GM21381 (cell line): ENCODE data around the gene EMC9.
"Not testable (repeated sequence)": the region's sequence is repeated elsewhere in the genome, so short reads cannot be mapped to it uniquely, and the experiment has no call there.

Experiments used
- ATAC-seq: cut with Tn5 transposase; IDR thresholded peaks from one replicate; pipeline ENCODE4 v1.9.1; 2021; ENCODE audit warnings: mild to moderate bottlenecking, moderate library complexity; ENCODE audit not compliant: unreplicated experiment

Gene EMC9

GRCh38 chr14:24110523-24110922, 30.9 kb downstream of the EMC9 start:
- no peak for ATAC-seq

- no peak for ATAC-seq
Measured at GRCh38 chr14:24110060-24110459, 31.3 kb downstream of the EMC9 start.

GRCh38 chr14:24108336-24108874, 33.0 kb downstream of the EMC9 start:
- no peak for ATAC-seq

- ATAC-seq: no peak
Measured at GRCh38 chr14:24106672-24107271, 34.6 kb downstream of the EMC9 start.

- not testable (repeated sequence) for ATAC-seq
Measured at GRCh38 chr14:24105609-24106239, 35.7 kb downstream of the EMC9 start.

GRCh38 chr14:24103451-24103850, 37.9 kb downstream of the EMC9 start:
- ATAC-seq: no peak

GRCh38 chr14:24102357-24103048, 38.9 kb downstream of the EMC9 start:
- ATAC-seq: no peak

- no peak for ATAC-seq
Measured at GRCh38 chr14:24100982-24101494, 40.4 kb downstream of the EMC9 start.

GRCh38 chr14:24100197-24100981, 41.0 kb downstream of the EMC9 start:
- ATAC-seq: no peak

GRCh38 chr14:24098927-24099813, 42.2 kb downstream of the EMC9 start:
- no peak for ATAC-seq

- no peak for ATAC-seq
Measured at GRCh38 chr14:24098229-24098926, 43.0 kb downstream of the EMC9 start.

- ATAC-seq: no peak
Measured at GRCh38 chr14:24096545-24097181, 44.7 kb downstream of the EMC9 start.

- ATAC-seq: peak; percentile 54
Measured at GRCh38 chr14:24095271-24096068, 45.9 kb downstream of the EMC9 start.

GRCh38 chr14:24094841-24095270, 46.5 kb downstream of the EMC9 start:
- ATAC-seq: no peak

GRCh38 chr14:24093901-24094840, 47.2 kb downstream of the EMC9 start, which contains the start of gene PCK2:
Gene PCK2 (plus strand): TSS chr14:24094311. CDS start chr14:24094406, 95 bp downstream.
- ATAC-seq: peak; percentile 51

GRCh38 chr14:24093207-24093900, 48.0 kb downstream of the EMC9 start:
- no peak for ATAC-seq
